Myocyte (in vitro differentiated cells): ENCODE data around the gene DHTKD1. TPM values are rescaled to one million over a fixed set of nuclear protein-coding genes. Genes with fewer than 3 reads are reported as not detected.

ENCODE experiments used
- DNase-seq: peaks from one replicate; pipeline ENCODE4 v3.0.0-alpha.2; 2012; ENCODE audit warnings: low read depth
- polyA plus RNA-seq: library from polyadenylated mRNA; unstranded; fragments of >200 nt; gene quantifications from one replicate; pipeline ENCODE4 v1.2.1, GENCODE V29; 2012; ENCODE audit warnings: missing spikeins
- total RNA-seq: library from RNA; depleted of rRNA; stranded (reverse); fragments of >200 nt; gene quantifications from 2 replicates; pipeline ENCODE4 v1.2.3, GENCODE V29; 2014

Gene DHTKD1, protein sequence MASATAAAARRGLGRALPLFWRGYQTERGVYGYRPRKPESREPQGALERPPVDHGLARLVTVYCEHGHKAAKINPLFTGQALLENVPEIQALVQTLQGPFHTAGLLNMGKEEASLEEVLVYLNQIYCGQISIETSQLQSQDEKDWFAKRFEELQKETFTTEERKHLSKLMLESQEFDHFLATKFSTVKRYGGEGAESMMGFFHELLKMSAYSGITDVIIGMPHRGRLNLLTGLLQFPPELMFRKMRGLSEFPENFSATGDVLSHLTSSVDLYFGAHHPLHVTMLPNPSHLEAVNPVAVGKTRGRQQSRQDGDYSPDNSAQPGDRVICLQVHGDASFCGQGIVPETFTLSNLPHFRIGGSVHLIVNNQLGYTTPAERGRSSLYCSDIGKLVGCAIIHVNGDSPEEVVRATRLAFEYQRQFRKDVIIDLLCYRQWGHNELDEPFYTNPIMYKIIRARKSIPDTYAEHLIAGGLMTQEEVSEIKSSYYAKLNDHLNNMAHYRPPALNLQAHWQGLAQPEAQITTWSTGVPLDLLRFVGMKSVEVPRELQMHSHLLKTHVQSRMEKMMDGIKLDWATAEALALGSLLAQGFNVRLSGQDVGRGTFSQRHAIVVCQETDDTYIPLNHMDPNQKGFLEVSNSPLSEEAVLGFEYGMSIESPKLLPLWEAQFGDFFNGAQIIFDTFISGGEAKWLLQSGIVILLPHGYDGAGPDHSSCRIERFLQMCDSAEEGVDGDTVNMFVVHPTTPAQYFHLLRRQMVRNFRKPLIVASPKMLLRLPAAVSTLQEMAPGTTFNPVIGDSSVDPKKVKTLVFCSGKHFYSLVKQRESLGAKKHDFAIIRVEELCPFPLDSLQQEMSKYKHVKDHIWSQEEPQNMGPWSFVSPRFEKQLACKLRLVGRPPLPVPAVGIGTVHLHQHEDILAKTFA
- 15.0 and 20.5 TPM in 2 replicates for total RNA-seq
- 6.4 TPM for polyA plus RNA-seq

- DNase-seq = peak; percentile 98
These were observed at the start of gene DHTKD1 for GRCh38 chr10:12068449-12069269. DHTKD1 (plus strand) TSS chr10:12068954; CDS start chr10:12069034, 80 bp downstream.

- DNase-seq = no peak
These were observed 49.3 kb upstream of the DHTKD1 start for GRCh38 chr10:12019283-12019971.

DNA sequence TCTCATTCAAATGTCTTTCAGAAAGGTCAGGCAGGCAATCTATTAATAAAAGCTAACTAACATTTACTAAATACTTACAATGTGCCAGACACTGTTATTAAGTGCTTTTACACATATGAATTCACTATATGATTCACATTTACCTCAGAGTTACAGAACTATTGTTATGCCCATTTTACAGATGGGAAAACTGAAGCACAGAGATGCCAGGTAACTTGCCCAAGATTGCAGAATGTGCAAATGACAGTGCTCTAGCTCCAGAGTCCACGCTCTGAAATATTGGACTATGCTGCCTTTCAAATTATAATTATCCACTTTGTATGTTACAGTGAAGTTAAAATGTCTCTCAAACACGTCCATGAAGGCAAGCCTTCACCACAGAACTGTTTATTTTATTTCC, 48.2 kb upstream of the DHTKD1 start:
- no peak for DNase-seq

GRCh38 chr10:12022580-12023257, 46.0 kb upstream of the DHTKD1 start:
- no peak for DNase-seq

DNA sequence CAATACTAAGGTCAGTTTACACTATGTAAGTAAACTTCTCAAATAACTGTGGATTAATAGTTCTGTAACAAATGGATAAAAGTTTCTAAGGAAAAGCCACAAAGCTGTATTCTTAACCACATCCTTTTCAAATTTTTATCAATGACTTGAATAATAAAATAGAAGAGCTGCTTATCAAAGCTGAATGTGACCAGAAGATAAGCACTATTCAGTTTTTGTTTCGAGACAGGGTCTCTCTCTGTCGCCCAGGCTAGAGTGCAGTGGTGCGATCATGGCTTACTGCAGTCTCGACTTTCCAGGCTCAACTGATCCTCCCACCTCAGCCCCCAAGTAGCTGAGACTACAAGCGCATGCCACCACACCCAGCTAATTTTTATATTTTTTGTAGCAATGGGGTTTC, 43.2 kb upstream of the DHTKD1 start:
- no peak for DNase-seq

- DNase-seq = no peak
These were observed 41.2 kb upstream of the DHTKD1 start for GRCh38 chr10:12027539-12027938.

DNA sequence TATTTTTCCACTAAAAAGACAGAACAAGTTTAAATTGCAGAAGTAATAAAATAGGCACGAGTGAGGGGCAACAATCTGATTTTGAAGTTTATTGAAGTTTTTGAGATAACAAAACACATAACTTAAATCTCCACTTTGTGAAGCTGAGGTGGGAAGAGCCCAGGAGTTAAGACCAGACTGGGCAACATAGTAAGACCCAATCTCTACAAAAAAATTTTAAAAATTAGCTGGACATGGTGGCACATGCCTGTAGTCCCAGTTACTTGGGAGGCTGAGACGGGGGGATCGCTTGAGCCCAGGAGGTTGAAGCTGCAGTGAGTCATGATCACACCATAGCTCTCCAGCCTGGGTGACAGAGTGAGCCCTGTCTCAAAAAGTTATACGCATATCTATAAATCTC, 37.4 kb upstream of the DHTKD1 start:
- no peak for DNase-seq

DNA sequence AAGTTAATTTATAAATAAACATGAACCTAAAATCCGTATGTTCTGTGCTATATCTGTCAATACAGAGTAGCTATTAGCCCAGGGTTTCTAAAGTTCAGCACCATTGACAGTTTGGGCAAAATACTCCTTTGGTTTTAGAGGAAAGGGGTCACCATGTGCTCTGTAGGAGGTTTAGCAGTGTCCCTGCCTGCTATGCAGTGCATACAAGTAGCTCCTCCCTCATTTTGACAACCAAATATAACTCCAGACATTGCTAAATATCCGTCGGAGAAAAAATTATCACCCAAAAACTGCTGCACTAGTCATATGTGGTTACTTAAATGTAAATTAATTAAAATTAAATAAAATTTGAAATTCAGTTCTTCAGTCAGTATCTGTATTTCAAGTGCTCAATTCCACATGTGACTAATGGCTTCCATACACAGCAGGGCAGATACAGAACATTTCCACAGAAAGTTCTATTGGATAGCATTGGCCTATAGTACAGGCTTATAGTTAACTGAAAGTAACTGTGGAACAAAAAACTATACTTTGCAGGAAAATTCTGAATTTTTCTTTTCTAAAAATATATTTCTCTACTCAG, 32.6 kb upstream of the DHTKD1 start:
- DNase-seq = no peak

- peak; percentile 24 for DNase-seq
These were observed 26.9 kb upstream of the DHTKD1 start for GRCh38 chr10:12041766-12042408.

GRCh38 chr10:12042409-12042796, 26.4 kb upstream of the DHTKD1 start:
- peak; percentile 23 for DNase-seq

GRCh38 chr10:12042797-12043651, 25.7 kb upstream of the DHTKD1 start, which contains the start of gene UPF2:
UPF2 (minus strand) TSS chr10:12042809; CDS start chr10:12035423, 7,386 bp downstream.
- DNase-seq = peak; percentile 99

GRCh38 chr10:12045596-12045995, 23.2 kb upstream of the DHTKD1 start:
- DNase-seq = no peak

DNA sequence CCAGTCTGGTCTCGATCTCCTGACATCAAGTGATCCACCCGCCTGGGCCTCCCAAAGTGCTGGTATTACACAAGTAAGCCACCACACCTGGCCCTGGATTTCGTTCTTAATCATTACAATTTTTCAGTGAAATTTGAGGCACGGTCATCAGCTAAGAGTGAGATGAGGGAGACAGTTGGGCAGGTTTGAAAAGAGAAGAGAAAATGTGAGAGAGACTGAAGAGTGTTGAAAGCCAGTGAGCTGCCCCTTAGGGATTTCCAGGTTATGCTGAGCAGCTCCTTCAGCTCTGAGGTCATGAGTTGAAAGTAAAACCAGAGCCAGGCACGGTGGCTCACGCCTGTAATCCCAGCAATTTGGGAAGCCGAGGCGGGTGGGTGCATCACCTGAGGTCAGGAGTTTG, 20.2 kb upstream of the DHTKD1 start:
- no peak for DNase-seq

DNA sequence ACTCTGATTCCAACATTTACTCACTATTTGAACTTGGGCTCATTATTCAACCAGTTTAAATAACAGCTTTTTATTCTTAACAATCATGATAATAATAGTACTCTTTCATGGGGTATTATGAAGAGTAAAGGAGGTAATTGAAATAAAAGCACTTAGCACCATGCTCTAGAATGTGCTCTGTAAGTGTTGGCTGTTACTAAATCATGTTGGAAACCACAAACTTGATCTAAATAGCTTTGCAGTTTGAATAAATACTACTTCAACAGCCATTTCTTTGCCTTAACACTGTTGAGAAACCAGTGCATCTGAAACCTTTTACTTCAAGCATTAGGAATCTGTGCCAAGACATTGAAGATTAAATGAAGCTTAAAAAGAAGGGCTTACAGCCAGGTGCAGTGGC, 18.2 kb upstream of the DHTKD1 start:
- no peak for DNase-seq

DNA sequence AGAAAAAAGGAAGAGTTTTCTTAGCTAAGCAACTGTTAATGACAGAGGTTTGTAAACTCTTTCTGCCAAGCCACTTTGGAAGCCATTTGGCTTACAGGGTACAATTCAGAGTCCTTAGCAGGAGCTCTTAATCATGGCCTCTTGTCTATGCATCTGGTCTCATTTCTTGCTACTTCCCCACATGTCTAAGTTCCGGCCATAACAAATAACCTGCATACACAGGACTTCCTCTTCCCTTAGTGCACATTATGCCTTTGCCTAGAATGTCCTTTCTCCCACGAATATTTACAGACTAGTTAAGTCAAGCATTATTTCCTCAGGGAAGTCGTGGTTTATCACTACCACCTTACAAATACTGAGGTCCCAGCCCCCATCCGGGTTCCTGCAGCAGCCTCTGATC, 17.5 kb upstream of the DHTKD1 start:
- DNase-seq = no peak

- no peak for DNase-seq
These were observed 13.0 kb upstream of the DHTKD1 start for GRCh38 chr10:12055732-12056131.

GRCh38 chr10:12056748-12057147, 12.0 kb upstream of the DHTKD1 start:
- DNase-seq = no peak

DNA sequence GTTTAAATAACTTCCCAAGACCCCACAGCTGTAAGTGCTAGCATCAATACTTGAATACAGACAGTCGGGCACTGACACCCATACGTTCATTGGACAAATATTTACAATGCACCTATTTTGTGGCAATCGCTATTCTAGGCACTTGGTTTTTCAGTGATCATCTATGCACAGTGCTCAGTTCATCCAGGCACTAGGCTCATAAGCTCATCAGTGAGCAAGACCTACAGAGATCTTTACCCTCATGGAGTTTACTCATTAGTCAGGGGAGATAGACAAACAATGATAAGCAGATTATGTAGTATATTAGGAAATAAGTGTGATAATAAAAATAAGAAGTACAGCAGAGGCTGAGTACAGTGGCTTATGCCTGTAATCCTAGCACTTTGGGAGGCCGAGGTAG, 7.6 kb upstream of the DHTKD1 start:
- no peak for DNase-seq
